Calu3 (cell line): ENCODE measurements around the gene MCF2L2. TPM values are rescaled to one million over a fixed set of nuclear protein-coding genes. Genes with fewer than 3 reads are reported as not detected.

ENCODE experiments used
- BruUV-seq: library from RNA; stranded (reverse); fragments of 400-500 nt; replicated peaks from 2 replicates; lab custom pipeline; 2021; lab: Mats Ljungman, UMichigan
- CTCF ChIA-PET: fragments of 300-600 bp; sonication (Branson Sonifier 250); formaldehyde crosslinking; loops from one replicate; lab custom pipeline; 2022; ENCODE audit warnings: antibody characterized with exemption; lab: Charles Lee
- DNase-seq: peaks from one replicate; pipeline ENCODE4 v3.0.0; 2022
- H3K27ac Mint-ChIP-seq: one replicate; pipeline ENCODE4 v1.8.0; 2022; ENCODE audit warnings: mixed read lengths; ENCODE audit not compliant: unreplicated experiment
- H3K27me3 Mint-ChIP-seq: one replicate; pipeline ENCODE4 v1.8.0; 2022; ENCODE audit warnings: mixed read lengths; ENCODE audit not compliant: unreplicated experiment
- H3K36me3 Mint-ChIP-seq: one replicate; pipeline ENCODE4 v1.8.0; 2022; ENCODE audit warnings: mild to moderate bottlenecking, moderate library complexity, mixed read lengths; ENCODE audit not compliant: insufficient read depth, unreplicated experiment
- H3K4me1 Mint-ChIP-seq: one replicate; pipeline ENCODE4 v1.8.0; 2022; ENCODE audit warnings: mild to moderate bottlenecking, low read depth, mixed read lengths; ENCODE audit not compliant: unreplicated experiment
- H3K4me3 Mint-ChIP-seq: one replicate; pipeline ENCODE4 v1.8.0; 2022; ENCODE audit warnings: mild to moderate bottlenecking, low read depth, moderate library complexity, mixed read lengths; ENCODE audit not compliant: unreplicated experiment
- H3K9me3 Mint-ChIP-seq: one replicate; pipeline ENCODE4 v1.8.0; 2022; ENCODE audit warnings: low read depth, mixed read lengths; ENCODE audit not compliant: unreplicated experiment
- CTCF ChIP-seq: fragments of 200-600 bp; IDR thresholded peaks from one replicate; pipeline ENCODE4 v1.8.0; 2022; ENCODE audit warnings: antibody characterized with exemption; ENCODE audit not compliant: unreplicated experiment
- intact Hi-C: fragments of 100-400 bp; cut with micrococcal nuclease; formaldehyde crosslinking; loops from one replicate; pipeline ENCODE4 v1.10.0; 2022; ENCODE audit not compliant: unreplicated experiment
- total RNA-seq: library from RNA; stranded (reverse); gene quantifications from 2 replicates; pipeline ENCODE4 v1.2.3, GENCODE V29; 2022

MCF2L2 gene
- total RNA-seq, 1 experiment from 2014 or later, result 0.35 TPM

GRCh38 chr3:183284570-183284969, 143.8 kb downstream of the MCF2L2 start:
- intact Hi-C loops, result no loop called here
- no peak for TF ChIP-seq CTCF
- H3K4me3 Mint-ChIP-seq, result no peak overlapping the region
- H3K4me1 Mint-ChIP-seq, result peaks cover 41% of the 10 kb centered on the region
- no peaks in the 10 kb centered on the region for H3K27me3 Mint-ChIP-seq
- CTCF ChIA-PET, result interaction anchor here (0.9 to 3.0 kb wide), 7 partner anchors 10 to 105 kb away, joined by 3 to 25 read pairs (median 4); no protein-coding TSS in a partner anchor
- H3K27ac Mint-ChIP-seq, result peak overlapping the region; percentile 94
- H3K9me3 Mint-ChIP-seq, result no peaks in the 10 kb centered on the region
- no peak for DNase-seq
- BruUV-seq, result no TSS peak
- H3K36me3 Mint-ChIP-seq, result peaks cover 24% of the 10 kb centered on the region

GRCh38 chr3:183283886-183284285, 144.5 kb downstream of the MCF2L2 start:
- no TSS peak for BruUV-seq
- Mint-ChIP-seq H3K36me3 (peaks cover 24% of the 10 kb centered on the region), H3K27me3 (no peaks in the 10 kb centered on the region), H3K9me3 (no peaks in the 10 kb centered on the region), H3K27ac (peak overlapping the region; percentile 94), H3K4me3 (no peak overlapping the region), H3K4me1 (peaks cover 44% of the 10 kb centered on the region)
- CTCF ChIA-PET, result interaction anchor here (1.1 to 2.6 kb wide), 2 partner anchors 9 to 23 kb away, joined by 3 to 8 read pairs; no protein-coding TSS in a partner anchor
- DNase-seq, result no peak
- TF ChIP-seq CTCF, result no peak
- intact Hi-C loops, result no loop called here

GRCh38 chr3:183281126-183281797, 147.2 kb downstream of the MCF2L2 start:
- BruUV-seq, result no TSS peak
- H3K36me3 Mint-ChIP-seq, result peaks cover 20% of the 10 kb centered on the region
- TF ChIP-seq CTCF, result no peak
- CTCF ChIA-PET, result no interaction called here
- H3K4me1 Mint-ChIP-seq, result peaks cover 45% of the 10 kb centered on the region
- no peak for DNase-seq
- H3K27me3 Mint-ChIP-seq, result no peaks in the 10 kb centered on the region
- H3K9me3 Mint-ChIP-seq, result no peaks in the 10 kb centered on the region
- H3K4me3 Mint-ChIP-seq, result no peak overlapping the region
- no peak overlapping the region for H3K27ac Mint-ChIP-seq
- intact Hi-C loops, result no loop called here

- CTCF ChIA-PET, result interaction anchor here (0.6 kb wide), 1 partner anchor 535 kb away, joined by 3 read pairs; no protein-coding TSS in a partner anchor
- no peaks in the 10 kb centered on the region for H3K27me3 Mint-ChIP-seq
- no peak overlapping the region for H3K4me3 Mint-ChIP-seq
- peaks cover 19% of the 10 kb centered on the region for H3K36me3 Mint-ChIP-seq
- no peaks in the 10 kb centered on the region for H3K9me3 Mint-ChIP-seq
- H3K27ac Mint-ChIP-seq, result no peak overlapping the region
- DNase-seq, result no peak
- H3K4me1 Mint-ChIP-seq, result peaks cover 44% of the 10 kb centered on the region
- BruUV-seq, result no TSS peak
- intact Hi-C loops, result loop anchor here (5.0 kb wide), 1 partner anchor 48 kb away; no protein-coding TSS in a partner anchor
- no peak for TF ChIP-seq CTCF
These were observed 149.0 kb downstream of the MCF2L2 start for GRCh38 chr3:183279371-183279770.
